Subcutaneous adipose tissue (tissue), 4 donors: ENCODE results near the gene DTNB. TPM values are rescaled to one million over a fixed set of nuclear protein-coding genes. Genes with fewer than 3 reads are reported as not detected.

ENCODE experiments used
- total RNA-seq, 4 donors: library from RNA; depleted of rRNA; stranded (reverse); fragments of >200 nt; gene quantifications; one replicate each; pipeline ENCODE4 v1.1.0, GENCODE V29; 2016
- TF ChIP-seq, protein P1 (sequence below): fragments of 450-650 bp; IDR thresholded peaks from one replicate; pipeline ENCODE4 v1.5.1; 2016; ENCODE audit warnings: low read depth, mild to moderate bottlenecking, control low read depth, antibody characterized with exemption, moderate library complexity

The DTNB gene
- total RNA-seq, 4 donors from 2014 or later, result 4.6 to 11.6 (median 7.3) TPM

DNA sequence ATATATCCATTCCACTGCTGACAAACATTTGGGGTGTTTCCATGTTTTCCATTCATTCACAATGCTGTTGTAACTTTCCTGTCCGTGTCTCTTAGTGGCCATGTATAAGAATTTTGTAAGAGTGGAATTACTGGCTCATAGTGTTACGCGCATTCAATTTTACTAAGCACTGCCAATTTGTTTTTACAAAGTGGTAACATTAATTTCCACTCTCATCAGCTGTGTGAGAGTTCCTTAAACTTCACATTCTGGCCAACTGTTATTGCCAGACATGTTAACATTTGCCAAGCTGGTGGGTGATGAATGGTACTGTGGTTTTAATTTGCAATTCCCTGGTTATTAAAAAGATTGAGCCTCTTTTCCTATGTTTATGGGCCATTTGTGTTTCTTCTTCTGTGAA, 134.2 kb downstream of the DTNB start:
- TF ChIP-seq, protein P1, sequence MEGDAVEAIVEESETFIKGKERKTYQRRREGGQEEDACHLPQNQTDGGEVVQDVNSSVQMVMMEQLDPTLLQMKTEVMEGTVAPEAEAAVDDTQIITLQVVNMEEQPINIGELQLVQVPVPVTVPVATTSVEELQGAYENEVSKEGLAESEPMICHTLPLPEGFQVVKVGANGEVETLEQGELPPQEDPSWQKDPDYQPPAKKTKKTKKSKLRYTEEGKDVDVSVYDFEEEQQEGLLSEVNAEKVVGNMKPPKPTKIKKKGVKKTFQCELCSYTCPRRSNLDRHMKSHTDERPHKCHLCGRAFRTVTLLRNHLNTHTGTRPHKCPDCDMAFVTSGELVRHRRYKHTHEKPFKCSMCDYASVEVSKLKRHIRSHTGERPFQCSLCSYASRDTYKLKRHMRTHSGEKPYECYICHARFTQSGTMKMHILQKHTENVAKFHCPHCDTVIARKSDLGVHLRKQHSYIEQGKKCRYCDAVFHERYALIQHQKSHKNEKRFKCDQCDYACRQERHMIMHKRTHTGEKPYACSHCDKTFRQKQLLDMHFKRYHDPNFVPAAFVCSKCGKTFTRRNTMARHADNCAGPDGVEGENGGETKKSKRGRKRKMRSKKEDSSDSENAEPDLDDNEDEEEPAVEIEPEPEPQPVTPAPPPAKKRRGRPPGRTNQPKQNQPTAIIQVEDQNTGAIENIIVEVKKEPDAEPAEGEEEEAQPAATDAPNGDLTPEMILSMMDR, result no peak

DNA sequence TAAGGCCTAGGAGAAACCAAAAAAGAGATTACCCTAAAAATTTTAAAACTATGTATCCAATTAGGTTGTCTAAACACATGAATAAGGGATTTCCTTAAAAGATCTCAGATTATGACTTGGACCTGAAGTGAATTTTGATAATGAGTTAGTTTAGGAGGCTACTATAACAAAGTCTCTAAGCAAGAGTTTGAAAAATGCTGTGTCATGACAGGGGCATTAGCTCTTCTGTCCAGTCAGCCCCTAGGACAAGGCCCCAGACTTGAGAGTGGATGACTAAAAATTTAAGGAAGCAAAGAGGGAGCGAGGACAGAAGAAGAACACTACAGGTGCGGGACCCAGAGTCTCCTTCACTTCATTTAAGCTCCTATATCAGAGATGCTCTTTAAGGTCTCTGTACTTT, 135.9 kb downstream of the DTNB start:
- TF ChIP-seq, protein P1, result no peak

DNA sequence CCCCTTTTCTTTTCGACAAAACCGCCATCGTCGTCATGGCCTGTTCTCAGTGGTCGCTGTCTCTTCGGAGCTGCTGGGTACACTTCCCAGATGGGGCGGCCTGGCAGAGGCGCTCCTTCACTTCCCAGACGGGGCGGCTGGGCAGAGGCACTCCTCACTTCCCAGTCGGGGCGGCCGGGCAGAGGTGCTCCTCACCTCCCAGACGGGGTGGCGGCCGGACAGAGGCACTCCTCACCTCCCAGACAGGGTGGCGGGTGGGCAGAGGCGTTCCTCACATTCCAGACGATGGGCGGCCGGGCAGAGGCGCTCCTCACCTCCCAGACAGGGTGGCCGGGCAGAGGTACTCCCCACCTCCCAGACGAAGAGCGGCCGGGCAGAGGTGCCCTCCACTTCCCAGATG, 138.9 kb downstream of the DTNB start:
- TF ChIP-seq, protein P1, result no peak

DNA sequence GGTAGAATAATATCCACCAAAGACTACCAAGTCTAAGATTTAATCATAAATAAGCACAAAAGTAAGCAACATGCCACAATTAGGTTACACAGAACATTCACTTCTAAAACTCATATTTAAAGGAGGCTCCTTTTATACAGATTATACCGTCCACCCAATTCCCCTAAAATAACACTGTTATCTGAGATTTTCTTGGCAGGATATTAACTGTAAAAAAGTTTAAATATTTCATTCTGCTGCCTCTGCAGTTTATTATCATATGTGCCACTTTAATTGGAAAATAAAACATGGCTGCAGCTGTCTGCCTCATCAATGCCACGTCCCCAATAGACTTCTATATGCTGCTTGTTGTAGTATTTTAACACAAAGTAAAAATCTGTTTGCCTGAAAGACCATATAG, 140.9 kb downstream of the DTNB start:
- TF ChIP-seq, protein P1, result no peak

DNA sequence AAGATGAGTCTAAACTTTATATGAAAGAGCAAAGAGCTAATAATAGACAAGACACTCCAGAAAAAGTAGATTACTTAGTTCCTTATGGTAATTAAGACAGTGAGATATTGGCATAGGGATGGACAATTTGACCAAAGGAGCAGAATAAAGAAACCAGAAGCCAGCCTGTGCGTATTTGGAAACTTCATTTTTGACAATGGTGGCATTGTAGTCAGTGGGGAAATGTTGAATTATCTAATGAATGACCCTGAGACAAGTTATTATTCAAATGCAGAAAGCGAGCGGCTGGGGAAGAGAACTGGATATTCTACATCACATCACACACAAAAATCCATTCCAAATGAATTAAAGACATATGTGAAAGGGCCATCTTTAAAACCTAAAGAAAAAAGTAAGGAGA, 144.3 kb downstream of the DTNB start:
- TF ChIP-seq, protein P1, result no peak

DNA sequence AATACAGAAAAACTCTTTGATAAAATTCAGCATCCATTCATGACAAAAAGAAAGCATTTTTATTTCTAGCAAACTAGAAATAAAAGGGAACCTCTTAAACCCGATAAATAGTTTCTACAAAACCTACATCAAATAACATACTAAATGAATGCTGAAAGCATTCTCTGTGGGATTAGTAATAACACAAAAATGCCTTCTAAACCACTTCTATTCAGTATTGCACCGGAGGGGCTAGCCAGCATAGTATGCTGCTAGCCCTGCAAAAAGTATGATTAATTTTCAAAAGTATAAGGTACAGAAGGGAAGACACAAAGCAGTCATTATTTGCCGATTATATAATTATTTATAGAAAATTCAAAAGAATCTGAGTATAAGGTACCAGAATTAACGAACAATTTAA, 145.2 kb downstream of the DTNB start:
- TF ChIP-seq, protein P1, result no peak

DNA sequence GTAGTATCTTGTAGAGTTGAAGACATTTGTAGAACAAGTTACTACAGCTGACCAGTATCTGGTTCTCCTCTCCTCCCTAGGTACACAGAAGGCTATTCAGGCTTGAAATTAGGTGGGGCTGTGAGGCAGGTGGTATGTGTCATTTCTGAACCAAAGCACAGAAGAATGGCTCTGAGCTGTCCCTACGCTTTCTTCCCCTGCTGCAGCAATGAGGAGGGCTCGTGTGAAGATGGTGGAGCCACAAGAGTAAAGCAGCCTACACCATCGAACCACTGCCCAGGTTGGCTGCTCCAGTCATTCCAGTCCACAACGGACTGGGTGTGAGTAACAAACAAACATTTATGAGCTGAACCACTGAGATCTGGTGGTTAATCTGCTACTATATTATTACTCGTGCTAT, 148.9 kb downstream of the DTNB start:
- TF ChIP-seq, protein P1, result no peak
